Lower leg skin (tissue), 4 donors: Measurements from ENCODE around the gene TBC1D10B. TPM values are rescaled to one million over a fixed set of nuclear protein-coding genes. Genes with fewer than 3 reads are reported as not detected.

Source experiments
- DNase-seq, 2 donors: peaks; one replicate each; pipeline ENCODE4 v3.0.0-alpha.2; 2019; ENCODE audit warnings: low spot score in 2 of 2
- H3K4me3 ChIP-seq: fragments of 200-600 bp; sonication (generic); 2 replicates; pipeline ENCODE4 v1.5.1; 2017; ENCODE audit warnings: mild to moderate bottlenecking, low read depth; ENCODE audit not compliant: poor library complexity, severe bottlenecking
- CTCF ChIP-seq, 3 donors: fragments of 450-650 bp; IDR thresholded peaks; one replicate each; pipeline ENCODE4 v1.5.1; 2016; ENCODE audit warnings: antibody characterized with exemption in 3 of 3, mild to moderate bottlenecking in 3 of 3, moderate library complexity in 2 of 3
- POLR2A ChIP-seq, 2 donors: fragments of 450-650 bp; IDR thresholded peaks; one replicate each; pipeline ENCODE4 v1.6.1; 2016 to 2017; ENCODE audit warnings: antibody characterized with exemption in 2 of 2, mild to moderate bottlenecking in 1 of 2, moderate library complexity in 1 of 2
- WGBS, 2 donors: methylation state at CpG; one replicate each; pipeline ENCODE4 v1.1.5; 2018; 5-methylcytosine and 5-hydroxymethylcytosine counted together
- intact Hi-C: fragments of 100-400 bp; cut with DNase I; formaldehyde crosslinking; loops from one replicate; pipeline ENCODE4 v1.15.0; 2023; ENCODE audit warnings: low total_unique reads
- total RNA-seq, 4 donors: library from RNA; depleted of rRNA; stranded (reverse); fragments of >200 nt; gene quantifications; one replicate each; pipeline ENCODE4 v1.1.0, GENCODE V29; 2016

The TBC1D10B gene
- total RNA-seq, 4 donors from 2014 or later, result 33.2 to 51.8 (median 41.9) TPM

- no peak overlapping the region for H3K4me3 ChIP-seq
- TF ChIP-seq CTCF (IDR thresholded peaks at IDR 0.05), result no peak
- TF ChIP-seq POLR2A (IDR thresholded peaks at IDR 0.05), result no peak
- intact Hi-C loops, result no loop called here
- WGBS, 2 donors, result 89 to 92% methylated on average over 8 of the region's 8 CpGs
- DNase-seq, result no peak
Observed at GRCh38 chr16:30376461-30376902, 6.2 kb upstream of the TBC1D10B start.

- intact Hi-C loops, result no loop called here
Observed at GRCh38 chr16:30375864-30376263, 5.6 kb upstream of the TBC1D10B start.

GRCh38 chr16:30374538-30374937 lies 4.2 kb upstream of the TBC1D10B start, which contains the start of gene MYL11:
Gene MYL11, plus strand, starts transcription at chr16:30374802. Its CDS starts 56 bp downstream, at chr16:30374858.
- intact Hi-C loops, result no loop called here
- H3K4me3 ChIP-seq, result no peak within 1 kb of the TSS
- DNase-seq, result no peak
- TF ChIP-seq POLR2A (IDR thresholded peaks at IDR 0.05), result no peak
- TF ChIP-seq CTCF (IDR thresholded peaks at IDR 0.05), result no peak
- WGBS, 2 donors, result 77 to 84% methylated on average over 6 of the region's 6 CpGs

More at GRCh38 chr16:30375864-30376263, 5.6 kb upstream of the TBC1D10B start:
- no peak overlapping the region for H3K4me3 ChIP-seq
- WGBS, 2 donors, result 89 to 91% methylated on average over 8 of the region's 8 CpGs
- no peak for TF ChIP-seq POLR2A (IDR thresholded peaks at IDR 0.05)
- DNase-seq, result no peak

- TF ChIP-seq POLR2A (IDR thresholded peaks at IDR 0.05), result no peak
- TF ChIP-seq CTCF (IDR thresholded peaks at IDR 0.05), result no peak
- 85 to 90% methylated on average over 5 of the region's 5 CpGs for WGBS, 2 donors
- no peak for DNase-seq
- intact Hi-C loops, result no loop called here
- no peak overlapping the region for H3K4me3 ChIP-seq
Observed at GRCh38 chr16:30372725-30373124, 2.4 kb upstream of the TBC1D10B start.

GRCh38 chr16:30372038-30372712 lies 1.9 kb upstream of the TBC1D10B start:
- DNase-seq, result no peak
- H3K4me3 ChIP-seq, result no peak overlapping the region
- no peak for TF ChIP-seq CTCF (IDR thresholded peaks at IDR 0.05)
- TF ChIP-seq POLR2A (IDR thresholded peaks at IDR 0.05), result no peak
- intact Hi-C loops, result no loop called here
- WGBS, 2 donors, result 77 to 86% methylated on average over 6 of the region's 6 CpGs

- TF ChIP-seq CTCF (IDR thresholded peaks at IDR 0.05) (no peak), POLR2A (IDR thresholded peaks at IDR 0.05) (no peak)
- intact Hi-C loops, result no loop called here
- 23 to 24% methylated on average over 11 of the region's 11 CpGs for WGBS, 2 donors
- H3K4me3 ChIP-seq, result no peak overlapping the region
- no peak for DNase-seq
Observed at GRCh38 chr16:30371248-30371816, 1.0 kb upstream of the TBC1D10B start.
